ENCODE results near the gene CARD11. TPM values are rescaled to one million over a fixed set of nuclear protein-coding genes. Genes with fewer than 3 reads are reported as not detected.

Gene CARD11
- polyA plus RNA-seq, 1 of the 3 experiments (the other 2 are of a cell fraction), result not detected

- TF ChIP-seq ZBTB33 (IDR thresholded peaks at IDR 0.05; ENCODE audit: borderline replicate concordance, low read depth) (no peak), TCF12 (IDR thresholded peaks at IDR 0.05) (no peak; the same call in 1 of the 2 replicates), ELF1 (IDR thresholded peaks at IDR 0.05) (no peak), IRF3 (IDR thresholded peaks at IDR 0.05; ENCODE audit: low read depth, low read length) (no peak), MXI1 (IDR thresholded peaks at IDR 0.05; ENCODE audit: low read depth, low read length) (no peak), FOXJ3 (CRISPR knock-in tag; IDR thresholded peaks at IDR 0.05) (no peak), EP300 (IDR thresholded peaks at IDR 0.05; ENCODE audit: borderline replicate concordance in 1 of 2, low read depth in 1 of 2, low read length in 1 of 2) (0 out of 4 replicates have a peak, but pooled peaks of 1 of the 2 experiments have one; percentile 23), MAX (IDR thresholded peaks at IDR 0.05; ENCODE audit: low read depth) (no peak), USF1 (IDR thresholded peaks at IDR 0.05; ENCODE audit: borderline replicate concordance, low read depth) (no peak), GABPA (IDR thresholded peaks at IDR 0.05; ENCODE audit: low read depth) (no peak), PBX3 (IDR thresholded peaks at IDR 0.05) (peak; percentile 52; the same call in 1 of the 2 replicates), NRF1 (IDR thresholded peaks at IDR 0.05; ENCODE audit: low read depth, low read length) (no peak), EZH2phosphoT487 (IDR thresholded peaks at IDR 0.05; ENCODE audit: borderline replicate concordance, low read depth) (no peak), USF2 (IDR thresholded peaks at IDR 0.05; ENCODE audit: borderline replicate concordance, low read depth, low read length) (no peak), MEF2A (IDR thresholded peaks at IDR 0.05; ENCODE audit: borderline replicate concordance, low read depth) (no peak), RAD21 (IDR thresholded peaks at IDR 0.05; ENCODE audit: low read length) (no peak), REST (IDR thresholded peaks at IDR 0.05; ENCODE audit: low read depth, low read length) (no peak), RCOR1 (IDR thresholded peaks at IDR 0.05; ENCODE audit: low read length) (no peak), RFX5 (IDR thresholded peaks at IDR 0.05; ENCODE audit: low read length) (no peak), GATA2 (CRISPR knock-in tag; IDR thresholded peaks at IDR 0.05) (peak; percentile 60), TEAD4 (IDR thresholded peaks at IDR 0.05; ENCODE audit: borderline replicate concordance, insufficient read depth) (no peak)
Measured at GRCh38 chr7:2876031-2876731, 167.5 kb downstream of the CARD11 start (continued).

Data from SK-N-SH (cell line).